ENCODE data around the gene RAC3. TPM values are rescaled to one million over a fixed set of nuclear protein-coding genes. Genes with fewer than 3 reads are reported as not detected.

Gene RAC3
- 10 to 100 TPM; 41.8 to 93.9 TPM for total RNA-seq

DNA sequence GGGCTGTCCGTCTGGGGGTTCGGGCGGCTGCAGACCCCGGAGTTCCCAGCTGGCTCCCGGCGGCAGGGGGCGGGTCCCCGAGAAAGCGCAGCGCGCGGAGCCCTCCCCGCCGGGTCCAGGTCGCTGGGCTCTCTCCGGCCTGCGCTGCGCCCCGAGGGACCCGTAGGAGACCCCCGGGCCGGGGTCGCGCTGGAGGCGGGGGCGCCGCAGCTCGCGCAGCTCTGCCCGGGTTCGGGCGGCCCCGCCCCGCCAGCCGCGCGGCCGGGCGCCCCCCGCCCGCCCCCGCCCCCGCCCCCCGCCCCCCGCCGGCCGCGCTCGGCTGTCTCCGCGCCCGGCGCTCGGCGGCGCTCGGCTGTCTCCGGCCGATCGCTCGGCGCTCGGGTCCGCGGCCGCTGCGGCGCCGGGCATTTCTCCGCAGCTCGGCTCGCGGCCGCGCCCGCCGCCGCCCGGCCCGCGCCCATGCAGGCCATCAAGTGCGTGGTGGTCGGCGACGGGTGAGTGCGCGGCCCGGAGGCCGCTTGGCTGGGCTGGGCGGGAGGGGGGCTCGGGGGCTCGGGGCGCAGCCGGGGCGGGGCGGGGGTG is at the start of gene RAC3:
Gene RAC3 (plus strand): TSS at position 376 of the 582 bp plus-strand sequence. CDS start 84 bp downstream, at position 460.
- Histone ChIP-seq H3K36me3 (no peaks in the 10 kb centered on the region), H3K27ac (peak within 1 kb of the TSS; percentile 87 to 88), H3K4me3 (peak within 1 kb of the TSS; percentile 40 to 47), H3K27me3 (replicated peaks; ENCODE audit: insufficient read depth) (no peaks in the 10 kb centered on the region), H3K4me1 (replicated peaks) (peaks cover 22% of the 10 kb centered on the region), H3K9me3 (no peaks in the 10 kb centered on the region)
- DNase-seq (ENCODE audit: low spot score), result no peak
- TF ChIP-seq POLR2AphosphoS5 (IDR thresholded peaks at IDR 0.05) (no peak), POLR2A (IDR thresholded peaks at IDR 0.05) (no peak)
- TF ChIP-seq, protein P1, sequence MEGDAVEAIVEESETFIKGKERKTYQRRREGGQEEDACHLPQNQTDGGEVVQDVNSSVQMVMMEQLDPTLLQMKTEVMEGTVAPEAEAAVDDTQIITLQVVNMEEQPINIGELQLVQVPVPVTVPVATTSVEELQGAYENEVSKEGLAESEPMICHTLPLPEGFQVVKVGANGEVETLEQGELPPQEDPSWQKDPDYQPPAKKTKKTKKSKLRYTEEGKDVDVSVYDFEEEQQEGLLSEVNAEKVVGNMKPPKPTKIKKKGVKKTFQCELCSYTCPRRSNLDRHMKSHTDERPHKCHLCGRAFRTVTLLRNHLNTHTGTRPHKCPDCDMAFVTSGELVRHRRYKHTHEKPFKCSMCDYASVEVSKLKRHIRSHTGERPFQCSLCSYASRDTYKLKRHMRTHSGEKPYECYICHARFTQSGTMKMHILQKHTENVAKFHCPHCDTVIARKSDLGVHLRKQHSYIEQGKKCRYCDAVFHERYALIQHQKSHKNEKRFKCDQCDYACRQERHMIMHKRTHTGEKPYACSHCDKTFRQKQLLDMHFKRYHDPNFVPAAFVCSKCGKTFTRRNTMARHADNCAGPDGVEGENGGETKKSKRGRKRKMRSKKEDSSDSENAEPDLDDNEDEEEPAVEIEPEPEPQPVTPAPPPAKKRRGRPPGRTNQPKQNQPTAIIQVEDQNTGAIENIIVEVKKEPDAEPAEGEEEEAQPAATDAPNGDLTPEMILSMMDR (IDR thresholded peaks at IDR 0.05), result no peak
- intact Hi-C loops (cut with DNase I), result loop anchor here (2.0 kb wide), 1 partner anchor 123 kb away; no protein-coding TSS in a partner anchor
- WGBS, result 1% methylated on average over 27 of the region's 96 CpGs

DNA sequence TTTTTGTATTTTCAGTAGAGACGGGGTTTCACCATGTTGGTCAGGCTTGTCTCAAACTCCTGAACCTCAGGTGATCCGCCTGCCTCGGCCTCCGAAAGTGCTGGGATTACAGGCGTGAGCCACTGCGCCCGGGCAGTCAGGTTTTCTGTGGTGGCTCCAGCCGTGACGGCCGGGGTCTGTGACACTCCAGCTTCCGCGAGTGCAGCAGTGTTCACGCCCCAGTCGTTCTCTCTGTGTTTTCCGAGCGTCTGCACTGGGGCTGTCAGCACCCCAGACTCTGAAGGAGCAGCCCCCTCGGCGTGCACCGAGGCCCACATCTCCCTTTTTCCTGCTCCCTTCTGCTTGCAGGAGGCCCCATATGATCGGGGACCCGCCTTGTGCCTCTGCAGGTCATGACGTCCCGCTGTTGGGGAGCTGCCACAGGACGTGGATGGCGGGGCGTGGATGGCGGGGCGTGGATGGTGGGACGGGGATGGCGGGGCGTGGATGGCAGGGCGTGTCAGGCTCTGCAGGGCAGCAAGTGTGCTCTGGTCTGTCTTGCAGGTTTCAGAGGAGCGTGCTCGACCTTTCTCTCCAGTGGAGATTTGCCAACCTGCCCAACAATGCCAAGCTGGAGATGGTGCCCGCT is 48.4 kb upstream of the RAC3 start:
- H3K36me3 ChIP-seq, result no peaks in the 10 kb centered on the region
- 89% methylated on average over 35 of the region's 35 CpGs for WGBS
- no peak overlapping the region for H3K27ac ChIP-seq
- peaks cover 4% of the 10 kb centered on the region for H3K4me1 ChIP-seq (replicated peaks)
- H3K4me3 ChIP-seq, result no peak overlapping the region
- TF ChIP-seq POLR2AphosphoS5 (IDR thresholded peaks at IDR 0.05), result no peak
- intact Hi-C loops (cut with DNase I), result no loop called here
- no peaks in the 10 kb centered on the region for H3K27me3 ChIP-seq (replicated peaks; ENCODE audit: insufficient read depth)
- H3K9me3 ChIP-seq, result no peaks in the 10 kb centered on the region
- no peak for DNase-seq (ENCODE audit: low spot score)

DNA sequence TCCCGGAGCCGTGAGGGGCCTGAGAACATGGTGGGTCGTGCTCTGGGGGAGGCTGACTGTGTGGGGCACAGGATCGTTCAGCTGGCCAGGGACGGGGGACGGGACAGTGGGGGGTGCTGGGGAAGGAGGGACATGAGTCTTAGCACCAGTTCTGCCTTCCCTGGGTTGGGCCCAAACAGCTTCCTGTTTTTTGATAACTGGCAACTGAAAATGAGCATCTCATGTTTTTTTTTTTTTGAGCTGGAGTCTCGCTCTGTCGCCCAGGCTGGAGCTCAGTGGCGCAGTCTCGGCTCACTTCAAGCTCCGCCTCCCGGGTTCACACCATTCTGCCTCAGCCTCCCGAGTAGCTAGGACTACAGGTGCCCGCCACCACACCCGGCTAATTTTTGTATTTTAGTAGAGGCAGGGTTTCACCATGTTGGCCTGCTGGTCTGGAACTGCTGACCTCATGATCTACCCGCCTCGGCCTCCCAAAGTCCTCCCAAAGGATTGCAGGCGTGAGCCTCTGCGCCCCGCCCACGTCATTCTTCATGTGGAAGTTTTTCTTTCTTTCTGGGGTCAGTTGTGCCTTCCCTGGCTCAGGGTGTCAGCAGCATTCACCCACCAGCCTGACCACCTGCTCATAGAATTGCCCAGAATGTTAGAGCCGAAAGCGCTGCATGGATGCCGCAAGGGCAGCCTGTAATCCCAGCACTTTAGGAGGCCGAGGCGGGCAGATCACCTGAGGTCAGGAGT is 47.7 kb upstream of the RAC3 start:
- 95% methylated on average over 26 of the region's 26 CpGs for WGBS
- no peaks in the 10 kb centered on the region for H3K9me3 ChIP-seq
- no peaks in the 10 kb centered on the region for H3K36me3 ChIP-seq

DNA sequence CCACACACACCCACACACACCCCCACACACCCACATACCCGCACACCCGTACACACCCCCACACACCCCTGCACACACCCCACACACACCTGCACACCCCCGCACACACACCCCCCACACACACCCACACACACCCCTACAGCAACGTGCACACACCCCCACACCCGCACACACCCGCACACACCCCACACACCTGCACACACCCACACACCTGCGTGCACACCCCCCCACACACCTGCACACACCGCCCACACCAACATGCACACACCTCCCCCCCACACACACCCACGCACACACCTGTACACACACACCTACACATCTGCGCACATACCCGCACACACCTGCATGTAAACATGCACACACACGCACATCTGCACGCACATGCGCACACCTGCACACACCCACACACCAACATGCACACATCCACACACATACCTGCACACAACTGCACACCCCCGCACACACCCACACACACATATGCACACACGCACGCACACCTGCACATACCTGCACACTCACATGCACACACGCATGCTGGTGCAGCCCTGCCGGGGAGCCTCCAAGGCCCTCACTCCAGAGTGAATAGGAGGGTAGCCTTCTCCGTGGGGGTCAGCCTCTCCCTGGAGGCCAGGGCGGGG is 46.6 kb upstream of the RAC3 start:
- H3K27ac ChIP-seq, result no peak overlapping the region
- no peak overlapping the region for H3K4me3 ChIP-seq
- no peaks in the 10 kb centered on the region for H3K4me1 ChIP-seq (replicated peaks)
- TF ChIP-seq, protein P1 (IDR thresholded peaks at IDR 0.05), result no peak
- TF ChIP-seq POLR2A (IDR thresholded peaks at IDR 0.05), result no peak
- TF ChIP-seq POLR2AphosphoS5 (IDR thresholded peaks at IDR 0.05), result no peak
- H3K36me3 ChIP-seq, result no peaks in the 10 kb centered on the region
- DNase-seq (ENCODE audit: low spot score), result no peak
- 92% methylated on average over 21 of the region's 21 CpGs for WGBS
- no peaks in the 10 kb centered on the region for H3K27me3 ChIP-seq (replicated peaks; ENCODE audit: insufficient read depth)
- intact Hi-C loops (cut with DNase I), result no loop called here
- H3K9me3 ChIP-seq, result no peaks in the 10 kb centered on the region

More for the DNA sequence above, 47.7 kb upstream of the RAC3 start:
- DNase-seq (ENCODE audit: low spot score), result no peak
- intact Hi-C loops (cut with DNase I), result no loop called here
- Histone ChIP-seq H3K4me3 (no peak overlapping the region), H3K27ac (no peak overlapping the region), H3K4me1 (replicated peaks) (no peaks in the 10 kb centered on the region), H3K27me3 (replicated peaks; ENCODE audit: insufficient read depth) (no peaks in the 10 kb centered on the region)
- no peak for TF ChIP-seq POLR2A (IDR thresholded peaks at IDR 0.05)
- no peak for TF ChIP-seq POLR2AphosphoS5 (IDR thresholded peaks at IDR 0.05)
- TF ChIP-seq, protein P1 (IDR thresholded peaks at IDR 0.05), result no peak

DNA sequence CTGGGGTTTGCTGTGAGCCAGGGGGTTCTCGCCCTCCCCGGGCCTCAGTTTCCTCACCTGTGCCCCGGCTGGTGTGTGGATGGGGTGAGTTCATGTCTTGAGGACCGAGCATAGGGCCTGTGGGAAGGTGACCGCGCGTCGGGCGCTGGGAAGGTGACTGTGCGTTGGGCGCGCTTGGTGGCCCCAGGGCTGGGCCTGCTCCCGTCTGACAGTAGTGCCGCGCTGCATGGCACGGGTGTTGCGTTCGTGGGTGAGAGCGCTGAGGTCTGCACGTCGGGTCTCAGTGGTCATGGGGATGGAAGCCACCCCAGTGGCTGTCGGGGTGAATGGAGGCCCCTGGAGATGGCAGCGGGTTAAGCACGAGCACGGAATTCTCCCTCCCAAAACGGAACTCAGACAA is 44.9 kb upstream of the RAC3 start:
- no peak for DNase-seq (ENCODE audit: low spot score)
- peaks cover 6% of the 10 kb centered on the region for H3K4me1 ChIP-seq (replicated peaks)
- H3K9me3 ChIP-seq, result no peaks in the 10 kb centered on the region
- 96% methylated on average over 26 of the region's 26 CpGs for WGBS
- H3K36me3 ChIP-seq, result no peaks in the 10 kb centered on the region
- no peak overlapping the region for H3K4me3 ChIP-seq
- no peaks in the 10 kb centered on the region for H3K27me3 ChIP-seq (replicated peaks; ENCODE audit: insufficient read depth)
- TF ChIP-seq POLR2A (IDR thresholded peaks at IDR 0.05) (no peak), POLR2AphosphoS5 (IDR thresholded peaks at IDR 0.05) (no peak)
- TF ChIP-seq, protein P1 (IDR thresholded peaks at IDR 0.05), result no peak
- no peak overlapping the region for H3K27ac ChIP-seq
- intact Hi-C loops (cut with DNase I), result no loop called here
